Measurements from ENCODE around the gene RPL35A. TPM values are rescaled to one million over a fixed set of nuclear protein-coding genes. Genes with fewer than 3 reads are reported as not detected.

Gene RPL35A
- 766 and 875 TPM in 2 replicates for total RNA-seq (2014; rRNA removed)
- Bru-seq, nascent RNA: percentile 99 among the genes with signal in this experiment
- BruChase-seq, experiment 1, labeled RNA remaining after a 6-hour chase: percentile 99 among the genes with signal in this experiment
- BruChase-seq, experiment 2, labeled RNA remaining after a 2-hour chase: percentile 98 among the genes with signal in this experiment
- long read RNA-seq, transcript RPL35A-206 (5 exons, 1,444 nt): major isoform, 530 of 1,172 reads
- long read RNA-seq, transcript RPL35A-207 (2 exons, 687 nt): minor isoform, 519 of 1,172 reads
- long read RNA-seq, transcript RPL35A-202 (5 exons, 442 nt): minor isoform, 6 of 1,172 reads
- long read RNA-seq, transcript RPL35A-205 (5 exons, 553 nt): minor isoform, 23 of 1,172 reads
- long read RNA-seq, partial matches to known transcripts: 48 of 1,172 reads
- long read RNA-seq, other reads (novel, unspliced or antisense): 44 of 1,172 reads

GRCh38 chr3:197949778-197950676 is at the start of gene RPL35A:
Gene RPL35A (plus strand): TSS chr3:197950190. CDS start chr3:197950968, 778 bp downstream.
- no peaks in the 10 kb centered on the region for H3K9me2 ChIP-seq (replicated peaks; ENCODE audit: low read length)
- ChIA-PET CTCF (no interaction called here), POLR2A (ENCODE audit: unreplicated experiment) (no interaction called here)
- intact Hi-C loops (cut with micrococcal nuclease): loop anchor here (1.0 kb wide), 1 partner anchor 9 kb away; a partner anchor contains a TSS
- peak within 1 kb of the TSS; percentile 92 for H3K4me3 ChIP-seq (ENCODE audit: low read length)
- peak; percentile 94 for DNase-seq
- BruUV-seq (replicated peaks): TSS peak; percentile 70
- H3K79me2 ChIP-seq (ENCODE audit: low read length): peaks cover 50% of the 10 kb centered on the region
- H3K27me3 ChIP-seq (ENCODE audit: low read length): no peaks in the 10 kb centered on the region
- TF ChIP-seq CTCF (conservative IDR thresholded peaks at IDR 0.05; ENCODE audit: low read depth, low read length) (no peak), EZH2 (IDR thresholded peaks at IDR 0.05; ENCODE audit: low read length, unreplicated experiment) (no peak), EZH2phosphoT487 (IDR thresholded peaks at IDR 0.05; ENCODE audit: borderline replicate concordance, low read length) (no peak)
- peak within 1 kb of the TSS; percentile 98 for H3K9ac ChIP-seq (ENCODE audit: low read length)
- peaks cover 16% of the 10 kb centered on the region for H3F3A ChIP-seq (ENCODE audit: low read length, unreplicated experiment)
- peak within 1 kb of the TSS; percentile 88 for H3K4me2 ChIP-seq (ENCODE audit: low read length)
- H3K27ac ChIP-seq (ENCODE audit: low read length): peak within 1 kb of the TSS; percentile 79
- H2AFZ ChIP-seq (ENCODE audit: low read length): peak within 1 kb of the TSS; percentile 63
- peaks cover 18% of the 10 kb centered on the region for H3K4me1 ChIP-seq (ENCODE audit: insufficient read depth, low read length)
- H3K9me3 ChIP-seq (ENCODE audit: low read length): no peaks in the 10 kb centered on the region
- H4K20me1 ChIP-seq (ENCODE audit: low read length): peaks cover 43% of the 10 kb centered on the region
- peak; percentile 93 for ATAC-seq
- peaks cover 42% of the 10 kb centered on the region for H3K36me3 ChIP-seq (ENCODE audit: low read depth, low read length)

- H3K79me2 ChIP-seq (ENCODE audit: low read length): no peaks in the 10 kb centered on the region
- H4K20me1 ChIP-seq (ENCODE audit: low read length): no peaks in the 10 kb centered on the region
- no peak overlapping the region for H3K27ac ChIP-seq (ENCODE audit: low read length)
- DNase-seq (no peak), ATAC-seq (no peak)
- no peak overlapping the region for H3K4me2 ChIP-seq (ENCODE audit: low read length)
- intact Hi-C loops (cut with micrococcal nuclease): no loop called here
- CTCF ChIA-PET: no interaction called here
- TF ChIP-seq CTCF (conservative IDR thresholded peaks at IDR 0.05; ENCODE audit: low read depth, low read length): no peak
- no peak for TF ChIP-seq EZH2phosphoT487 (IDR thresholded peaks at IDR 0.05; ENCODE audit: borderline replicate concordance, low read length)
- TF ChIP-seq EZH2 (IDR thresholded peaks at IDR 0.05; ENCODE audit: low read length, unreplicated experiment): no peak
- H2AFZ ChIP-seq (ENCODE audit: low read length): no peak overlapping the region
- no peak overlapping the region for H3K9ac ChIP-seq (ENCODE audit: low read length)
- no peak overlapping the region for H3K4me3 ChIP-seq (ENCODE audit: low read length)
- peaks cover 5% of the 10 kb centered on the region for H3K4me1 ChIP-seq (ENCODE audit: insufficient read depth, low read length)
- POLR2A ChIA-PET (ENCODE audit: unreplicated experiment): no interaction called here
- no peaks in the 10 kb centered on the region for H3F3A ChIP-seq (ENCODE audit: low read length, unreplicated experiment)
- no peaks in the 10 kb centered on the region for H3K9me3 ChIP-seq (ENCODE audit: low read length)
- no peaks in the 10 kb centered on the region for H3K27me3 ChIP-seq (ENCODE audit: low read length)
- no peaks in the 10 kb centered on the region for H3K9me2 ChIP-seq (replicated peaks; ENCODE audit: low read length)
- no TSS peak for BruUV-seq (replicated peaks)
- H3K36me3 ChIP-seq (ENCODE audit: low read depth, low read length): no peaks in the 10 kb centered on the region
Measured at GRCh38 chr3:197901626-197902025, 48.4 kb upstream of the RPL35A start.
